Left ventricle myocardium superior (tissue), 1 donor: ENCODE data around the gene CACNG4. TPM values are rescaled to one million over a fixed set of nuclear protein-coding genes. Genes with fewer than 3 reads are reported as not detected.
"Not testable (repeated sequence)": the region's sequence is repeated elsewhere in the genome, so short reads cannot be mapped to it uniquely, and the experiment has no call there.

Source experiments
- ATAC-seq: fragments of 200-7000 bp; cut with Tn5 transposase; one replicate; pipeline ENCODE4 v1.9.1; 2020; ENCODE audit warnings: mild to moderate bottlenecking, moderate library complexity
- DNase-seq: peaks from one replicate; pipeline ENCODE4 v3.0.0-alpha.2; 2020
- intact Hi-C: fragments of 100-400 bp; cut with micrococcal nuclease; formaldehyde crosslinking; loops from one replicate; pipeline ENCODE4 v1.11.0; 2022
- total RNA-seq: library from RNA; stranded (reverse); fragmentation: NEBNext Ultra II Directional; extraction: Animal tissue kit (Norgen Biotek cat#: 25700); gene quantifications from one replicate; pipeline ENCODE4 v1.2.1, GENCODE V29; 2021
- donor health status: DM: no; HTN: yes; CAD: no; lungs with severe emphysema.

CACNG4 gene
- total RNA-seq, 1 donor from 2014 or later: not detected

- ATAC-seq (no peak), DNase-seq (no peak)
- intact Hi-C loops: no loop called here
Measured at GRCh38 chr17:66957343-66957742, 7.2 kb upstream of the CACNG4 start.

GRCh38 chr17:66957951-66958579 lies 6.4 kb upstream of the CACNG4 start:
- ATAC-seq: no peak
- intact Hi-C loops: no loop called here
- DNase-seq: no peak

- no peak for ATAC-seq
- intact Hi-C loops: no loop called here
- DNase-seq: no peak
Measured at GRCh38 chr17:66959641-66960375, 4.7 kb upstream of the CACNG4 start.

GRCh38 chr17:66960613-66961012 lies 3.9 kb upstream of the CACNG4 start:
- no peak for DNase-seq
- ATAC-seq: no peak
- intact Hi-C loops: no loop called here

GRCh38 chr17:66963521-66963908 lies 992 bp upstream of the CACNG4 start:
- no peak for ATAC-seq
- intact Hi-C loops: no loop called here
- DNase-seq: no peak

- ATAC-seq (peak; percentile 18), DNase-seq (peak; percentile 37)
- intact Hi-C loops: no loop called here
Measured at GRCh38 chr17:66964930-66965800, 658 bp downstream of the CACNG4 start.

GRCh38 chr17:66965801-66966262 lies 1.3 kb downstream of the CACNG4 start:
- DNase-seq (no peak), ATAC-seq (no peak)
- intact Hi-C loops: no loop called here

- ATAC-seq (no peak), DNase-seq (no peak)
Measured at GRCh38 chr17:66966298-66966697, 1.8 kb downstream of the CACNG4 start.

GRCh38 chr17:66966704-66967418 lies 2.4 kb downstream of the CACNG4 start:
- intact Hi-C loops: no loop called here
- no peak for DNase-seq
- ATAC-seq: no peak

More at GRCh38 chr17:66966298-66966697, 1.8 kb downstream of the CACNG4 start:
- intact Hi-C loops: no loop called here

GRCh38 chr17:66967837-66968543 lies 3.5 kb downstream of the CACNG4 start:
- intact Hi-C loops: no loop called here
- DNase-seq: no peak
- no peak for ATAC-seq

- DNase-seq (no peak), ATAC-seq (no peak)
- intact Hi-C loops: no loop called here
Measured at GRCh38 chr17:66968916-66969315, 4.4 kb downstream of the CACNG4 start.

GRCh38 chr17:66970140-66970539 lies 5.6 kb downstream of the CACNG4 start:
- intact Hi-C loops: no loop called here
- DNase-seq (no peak), ATAC-seq (no peak)

- intact Hi-C loops: no loop called here
- no peak for DNase-seq
- ATAC-seq: no peak
Measured at GRCh38 chr17:66970797-66971196, 6.3 kb downstream of the CACNG4 start.

- no peak for DNase-seq
- intact Hi-C loops: no loop called here
- ATAC-seq: no peak
Measured at GRCh38 chr17:66971264-66971663, 6.8 kb downstream of the CACNG4 start.

- no peak for DNase-seq
- intact Hi-C loops: no loop called here
- no peak for ATAC-seq
Measured at GRCh38 chr17:66971730-66972441, 7.4 kb downstream of the CACNG4 start.

- ATAC-seq, intact Hi-C loops, DNase-seq: not testable (repeated sequence)
Measured at GRCh38 chr17:66972442-66972830, 7.9 kb downstream of the CACNG4 start.

GRCh38 chr17:66975188-66975587 lies 10.7 kb downstream of the CACNG4 start:
- DNase-seq: no peak
- intact Hi-C loops: no loop called here
- ATAC-seq: no peak
